ENCODE results near the gene UCP2. TPM values are rescaled to one million over a fixed set of nuclear protein-coding genes. Genes with fewer than 3 reads are reported as not detected.

Gene UCP2
- total and polyA plus RNA-seq, 2 donors (not counting 3 experiments of a cell fraction or from before 2014, with no cell fraction given): 16.5 to 24.0 TPM

- no peak overlapping the region for H2AFZ ChIP-seq (ENCODE audit: low read depth, low read length)
- ChIA-PET POLR2A (no interaction called here), CTCF (no interaction called here)
- peaks cover 22% of the 10 kb centered on the region for H3K4me1 ChIP-seq (ENCODE audit: control insufficient read depth, extremely low read depth, insufficient read depth, low read length)
- no peak for DNase-seq (ENCODE audit: low read depth, low spot score)
- no peaks in the 10 kb centered on the region for H3K36me3 ChIP-seq (ENCODE audit: control insufficient read depth in 2 of 2, extremely low read depth in 1 of 2, insufficient read depth in 2 of 2, low read length in 2 of 2)
- FAIRE-seq: no peak
- BruUV-seq (replicated peaks): no TSS peak
- no peak overlapping the region for H3K4me3 ChIP-seq (replicated peaks in 1 of 3; ENCODE audit: insufficient read depth in 1 of 3, low read depth in 1 of 3, low read length in 3 of 3)
- H3K27me3 ChIP-seq (ENCODE audit: control insufficient read depth in 2 of 2, insufficient read depth in 2 of 2, low read length in 2 of 2): no peaks in the 10 kb centered on the region
- intact Hi-C loops (cut with micrococcal nuclease): no loop called here
- no peak overlapping the region for H3K4me2 ChIP-seq (ENCODE audit: insufficient read depth, low read length)
- TF ChIP-seq JUN (IDR thresholded peaks at IDR 0.05; ENCODE audit: borderline replicate concordance, insufficient read depth, insufficient read length, low read depth) (no peak), EZH2 (IDR thresholded peaks at IDR 0.05; ENCODE audit: borderline replicate concordance, low read depth, low read length, severe bottlenecking) (no peak), POLR2AphosphoS5 (IDR thresholded peaks at IDR 0.05; ENCODE audit: insufficient read depth, low read depth, low read length) (no peak), MYC (IDR thresholded peaks at IDR 0.05; ENCODE audit: low read depth, low read length) (no peak), FOS (IDR thresholded peaks at IDR 0.05; ENCODE audit: borderline replicate concordance, insufficient read depth, low read length) (no peak), CTCF (IDR thresholded peaks at IDR 0.05; ENCODE audit: extremely low read depth in 1 of 2, insufficient read depth in 1 of 2, low read depth in 1 of 2, low read length in 2 of 2) (no peak), POLR2A (IDR thresholded peaks at IDR 0.05; ENCODE audit: low read depth, low read length) (no peak), GATA2 (IDR thresholded peaks at IDR 0.05; ENCODE audit: insufficient read depth, insufficient read length, low read depth, low read length) (no peak)
- TF ChIP-seq, protein P1, sequence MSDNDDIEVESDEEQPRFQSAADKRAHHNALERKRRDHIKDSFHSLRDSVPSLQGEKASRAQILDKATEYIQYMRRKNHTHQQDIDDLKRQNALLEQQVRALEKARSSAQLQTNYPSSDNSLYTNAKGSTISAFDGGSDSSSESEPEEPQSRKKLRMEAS (IDR thresholded peaks at IDR 0.05; ENCODE audit: insufficient read depth, insufficient read length): no peak
- H3K9ac ChIP-seq (replicated peaks; ENCODE audit: extremely low read depth, insufficient read depth, low read length): no peak overlapping the region
- dilution Hi-C loops (cut with MboI; ENCODE audit: extremely low pct_ligation_motif_present, low sequenced_read_pairs): no loop called here
- H4K20me1 ChIP-seq (replicated peaks; ENCODE audit: control insufficient read depth, extremely low read depth, insufficient read depth, low read length): no peaks in the 10 kb centered on the region
- H3K9me3 ChIP-seq (replicated peaks; ENCODE audit: control insufficient read depth, insufficient read depth, low read length): no peaks in the 10 kb centered on the region
- H3K9me1 ChIP-seq (replicated peaks; ENCODE audit: control insufficient read depth, extremely low read depth, insufficient read depth, low read length): no peaks in the 10 kb centered on the region
- H3K27ac ChIP-seq (ENCODE audit: insufficient read depth, low read depth, low read length): no peak overlapping the region
- H3K79me2 ChIP-seq (ENCODE audit: control insufficient read depth, insufficient read depth, low read length): no peaks in the 10 kb centered on the region
These were observed 39.4 kb upstream of the UCP2 start for GRCh38 chr11:74021998-74022397.
